H1 (cell line): ENCODE results near the gene CAB39L. TPM values are rescaled to one million over a fixed set of nuclear protein-coding genes. Genes with fewer than 3 reads are reported as not detected.

Source experiments
- CTCF ChIA-PET: fragments of 300-600 bp; sonication (Branson Sonifier 250); formaldehyde crosslinking; loops from one replicate; lab custom pipeline; 2021; ENCODE audit not compliant: partially characterized antibody; lab: Charles Lee
- POLR2A ChIA-PET: fragments of 300-600 bp; sonication (Branson Sonifier 250); formaldehyde crosslinking; loops from one replicate; lab custom pipeline; 2021; ENCODE audit warnings: inconsistent platforms; ENCODE audit not compliant: partially characterized antibody; lab: Charles Lee
- DNase-seq, 2 experiments: peaks; one replicate each; pipeline versions ENCODE4 v3.0.0 to v3.0.0-alpha.2; 2010 to 2022; ENCODE audit warnings: low spot score in 2 of 2, low read depth in 1 of 2, mixed read lengths in 1 of 2
- FAIRE-seq: peaks from 2 replicates; lab custom pipeline; 2011; peaks lifted over from hg19 to GRCh38; lab: Jason Lieb, UNC
- H2AFZ ChIP-seq: 2 replicates; pipeline ENCODE4 v1.8.1; 2012; ENCODE audit warnings: low read length, inconsistent platforms
- H2AK5ac ChIP-seq: 2 replicates; pipeline ENCODE4 v1.6.1; 2013; ENCODE audit warnings: low read depth, low read length
- H2BK120ac ChIP-seq: replicated peaks from 2 replicates; pipeline ENCODE3; 2013; ENCODE audit warnings: low read depth, low read length, inconsistent platforms
- H2BK12ac ChIP-seq: 2 replicates; pipeline ENCODE4 v1.6.1; 2013; ENCODE audit warnings: low read depth, low read length
- H2BK15ac ChIP-seq: 2 replicates; pipeline ENCODE4 v1.6.1; 2013; ENCODE audit warnings: low read length
- H2BK20ac ChIP-seq: 2 replicates; pipeline ENCODE4 v1.6.1; 2013; ENCODE audit warnings: low read length
- H2BK5ac ChIP-seq: 2 replicates; pipeline ENCODE4 v1.6.1; 2013; ENCODE audit warnings: low read depth, low read length
- H3K14ac ChIP-seq: 2 replicates; pipeline ENCODE4 v1.6.1; 2013; ENCODE audit warnings: inconsistent platforms; ENCODE audit not compliant: insufficient read length
- H3K18ac ChIP-seq: 2 replicates; pipeline ENCODE4 v1.6.1; 2013; ENCODE audit warnings: low read length; ENCODE audit errors: extremely low read depth
- H3K23ac ChIP-seq: 2 replicates; pipeline ENCODE4 v1.6.1; 2013; ENCODE audit warnings: inconsistent platforms; ENCODE audit not compliant: insufficient read length
- H3K23me2 ChIP-seq: 2 replicates; pipeline ENCODE4 v1.6.1; 2013; ENCODE audit warnings: low read depth, low read length
- H3K27ac ChIP-seq: 2 replicates; pipeline ENCODE4 v1.6.1; 2011; ENCODE audit warnings: low read depth, low read length, inconsistent platforms
- H3K27me3 ChIP-seq, 4 experiments: replicated peaks in 1 of 4; 1 replicate in 1 of 4; 2 replicates in 3 of 4; pipeline versions ENCODE4 v1.6.1 to v1.8.1; 2011 to 2013; ENCODE audit warnings: low read length in 3 of 4, mild to moderate bottlenecking in 3 of 4, inconsistent platforms in 2 of 4, mixed read lengths in 2 of 4, moderate library complexity in 1 of 4; ENCODE audit not compliant: control insufficient read depth in 3 of 4, insufficient read depth in 3 of 4; ENCODE audit errors: extremely low read depth in 1 of 4
- H3K36me3 ChIP-seq, 4 experiments: 2 replicates each; pipeline versions ENCODE4 v1.6.1 to v1.8.1; 2011 to 2013; ENCODE audit warnings: mild to moderate bottlenecking in 4 of 4, low read length in 3 of 4, moderate library complexity in 2 of 4, control low read depth in 1 of 4, inconsistent platforms in 1 of 4; ENCODE audit not compliant: insufficient read depth in 4 of 4, control insufficient read depth in 2 of 4
- H3K4ac ChIP-seq: replicated peaks from 2 replicates; pipeline ENCODE3; 2013; ENCODE audit warnings: low read length, low read depth, mixed read lengths, inconsistent platforms; ENCODE audit not compliant: insufficient read length
- H3K4me1 ChIP-seq, 4 experiments: replicated peaks in 1 of 4; 1 replicate in 1 of 4; 2 replicates in 3 of 4; pipeline versions ENCODE4 v1.6.1 to v1.8.1; 2011 to 2013; ENCODE audit warnings: low read length in 3 of 4, inconsistent platforms in 2 of 4, mixed read lengths in 1 of 4; ENCODE audit not compliant: insufficient read depth in 4 of 4, control insufficient read depth in 3 of 4
- H3K4me2 ChIP-seq, 2 experiments: 2 replicates each; pipeline versions ENCODE4 v1.6.1 to v1.8.1; 2011 to 2013; ENCODE audit warnings: low read depth in 2 of 2, low read length in 2 of 2, control low read depth in 1 of 2, inconsistent platforms in 1 of 2, mild to moderate bottlenecking in 1 of 2; ENCODE audit not compliant: insufficient read depth in 1 of 2
- H3K4me3 ChIP-seq, 4 experiments: fragments of 200-600, 300-600 bp in 1 of 4; sonication (generic), shearing (Covaris generic), sonication (Bioruptor Twin) in 1 of 4; 2 replicates each; pipeline versions ENCODE4 v1.5.1 to v1.8.1; 2011 to 2016; ENCODE audit warnings: low read length in 4 of 4, low read depth in 3 of 4, control low read depth in 2 of 4, inconsistent platforms in 2 of 4, mild to moderate bottlenecking in 2 of 4, mixed read lengths in 1 of 4, moderate library complexity in 1 of 4; ENCODE audit not compliant: insufficient read depth in 2 of 4; ENCODE audit errors: extremely low read depth in 1 of 4
- H3K56ac ChIP-seq: replicated peaks from 2 replicates; pipeline ENCODE3; 2013; ENCODE audit warnings: low read depth, mild to moderate bottlenecking, mixed read lengths, low read length, inconsistent platforms; ENCODE audit not compliant: insufficient read length
- H3K79me1 ChIP-seq: 2 replicates; pipeline ENCODE4 v1.6.1; 2013; ENCODE audit warnings: low read depth, low read length, control low read depth
- H3K79me2 ChIP-seq, 2 experiments: 2 replicates each; pipeline versions ENCODE4 v1.6.1 to v1.8.1; 2012 to 2013; ENCODE audit warnings: low read length in 2 of 2, mild to moderate bottlenecking in 2 of 2, inconsistent platforms in 1 of 2; ENCODE audit not compliant: insufficient read depth in 2 of 2, control insufficient read depth in 1 of 2
- H3K9ac ChIP-seq, 4 experiments: replicated peaks in 1 of 4; 1 replicate in 1 of 4; 2 replicates in 3 of 4; pipeline versions ENCODE4 v1.6.1 to v1.8.1; 2011 to 2013; ENCODE audit warnings: low read depth in 3 of 4, low read length in 3 of 4, control low read depth in 2 of 4, mild to moderate bottlenecking in 2 of 4, moderate library complexity in 2 of 4, inconsistent platforms in 1 of 4; ENCODE audit errors: extremely low read depth in 1 of 4
- H3K9me3 ChIP-seq, 2 experiments: 2 replicates each; pipeline versions ENCODE4 v1.6.1 to v1.8.1; 2012 to 2013; ENCODE audit warnings: mild to moderate bottlenecking in 2 of 2, moderate library complexity in 2 of 2, control low read depth in 1 of 2, inconsistent platforms in 1 of 2, low read depth in 1 of 2, low read length in 1 of 2, mixed read lengths in 1 of 2; ENCODE audit not compliant: insufficient read depth in 2 of 2
- H4K20me1 ChIP-seq, 2 experiments: replicated peaks in 1 of 2; 2 replicates each; pipeline versions ENCODE3 to v1.8.1; 2011 to 2013; ENCODE audit warnings: inconsistent platforms in 2 of 2, low read length in 2 of 2, mild to moderate bottlenecking in 1 of 2; ENCODE audit not compliant: insufficient read depth in 2 of 2, control insufficient read depth in 1 of 2
- H4K5ac ChIP-seq: 2 replicates; pipeline ENCODE4 v1.6.1; 2013; ENCODE audit warnings: low read length, low read depth, mixed read lengths, inconsistent platforms; ENCODE audit not compliant: insufficient read length
- H4K8ac ChIP-seq: 2 replicates; pipeline ENCODE4 v1.8.0; 2013; ENCODE audit warnings: mild to moderate bottlenecking, moderate library complexity, low read length, inconsistent platforms; ENCODE audit not compliant: insufficient read depth; ENCODE audit errors: extremely low read depth
- H4K91ac ChIP-seq: replicated peaks from 2 replicates; pipeline ENCODE3; 2013; ENCODE audit warnings: low read length, mixed read lengths, inconsistent platforms; ENCODE audit not compliant: insufficient read length
- SUZ12 ChIP-seq: fragments of 200-600 bp; sonication (generic); IDR thresholded peaks from 2 replicates; pipeline ENCODE4 v1.6.1; 2012; ENCODE audit warnings: mild to moderate bottlenecking, inconsistent platforms, low read length, moderate library complexity, mixed read lengths
- whole genome bisulfite sequencing, 2 experiments: shearing (Covaris generic) in 1 of 2; methylation state at CpG; one replicate each; pipeline versions ENCODE4 v1.1.6 to v1.1.7; 2013 to 2015; ENCODE audit warnings: low lambda C conversion rate in 2 of 2, mixed read lengths in 2 of 2, inconsistent platforms in 1 of 2, low coverage in 1 of 2, missing lambda C conversion rate in 1 of 2; ENCODE audit not compliant: insufficient replicate concordance in 2 of 2, insufficient coverage in 1 of 2, insufficient read length in 1 of 2; ENCODE audit errors: extremely low coverage in 1 of 2, missing lambda C conversion rate in 1 of 2; 5-methylcytosine and 5-hydroxymethylcytosine counted together
- polyA plus RNA-seq, 7 experiments: library from polyadenylated mRNA; depleted of rRNA in 3 of 7; stranded (reverse) in 5 of 7; unstranded in 2 of 7; fragments of >200 nt in 5 of 7; fragments of 200-250 nt in 2 of 7; gene quantifications; 1 replicate in 5 of 7; 2 replicates in 1 of 7; 4 replicates in 1 of 7; pipeline versions ENCODE4 v1.2.1 to v1.2.3, GENCODE V29; 2011 to 2013; ENCODE audit warnings: missing spikeins in 2 of 7, mixed read lengths in 2 of 7
- total RNA-seq: library from RNA; stranded (reverse); fragmentation: NEBNext Ultra II Directional; extraction: Animal tissue kit (Norgen Biotek cat#: 25700); gene quantifications from 2 replicates; pipeline ENCODE4 v1.2.1, GENCODE V29; 2021

CAB39L gene
- total and polyA plus RNA-seq, 2 of the 8 experiments (the other 6 are each of a cell fraction or from before 2014, with no cell fraction given) = 2.5 to 4.8 TPM

DNA sequence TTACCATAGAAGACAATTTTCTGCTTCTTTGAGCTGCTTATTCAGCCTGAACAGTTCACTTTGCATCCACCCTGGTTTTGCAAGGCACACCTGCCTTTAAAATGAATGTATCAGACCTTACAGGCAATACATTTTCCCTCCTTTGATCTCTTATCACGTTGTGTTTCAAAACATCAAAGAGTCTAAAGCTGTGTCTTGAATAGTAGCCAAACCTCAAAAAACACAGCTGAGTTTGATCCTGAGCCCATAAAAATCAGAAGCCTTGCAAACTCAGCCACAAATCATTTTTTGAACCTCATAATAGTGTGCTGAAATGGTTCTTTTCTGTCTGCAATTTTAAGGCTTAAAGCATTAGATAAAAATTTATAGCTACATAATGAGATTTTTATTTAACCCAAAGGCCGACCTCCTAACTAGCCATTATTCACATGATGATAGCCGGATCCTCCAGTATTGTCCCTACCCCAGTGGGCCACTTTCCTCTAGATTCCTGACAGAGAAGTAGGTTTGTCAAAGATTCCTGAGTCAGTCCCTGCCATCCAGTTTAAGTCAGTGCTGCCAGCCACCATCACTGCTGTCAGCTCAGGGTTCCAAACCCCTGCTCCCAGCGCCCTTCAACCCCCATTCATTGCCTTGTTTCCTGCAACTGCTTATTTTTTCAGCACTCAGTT, 71.8 kb downstream of the CAB39L start:
- H3K36me3 ChIP-seq = no peaks in the 10 kb centered on the region
- H2BK15ac ChIP-seq = no peak overlapping the region
- H3K9me3 ChIP-seq = no peaks in the 10 kb centered on the region
- H3K14ac ChIP-seq = no peak overlapping the region
- H2BK5ac ChIP-seq = no peak overlapping the region
- no peaks in the 10 kb centered on the region for H3K79me1 ChIP-seq
- H2BK12ac ChIP-seq = no peak overlapping the region
- no peak overlapping the region for H3K18ac ChIP-seq
- no peak overlapping the region for H3K56ac ChIP-seq
- H2BK20ac ChIP-seq = no peak overlapping the region
- H3K27me3 ChIP-seq = no peaks in the 10 kb centered on the region; a peak in 1 of 7 replicates
- FAIRE-seq = no peak
- ChIA-PET POLR2A (no interaction called here), CTCF (interaction anchor here (0.9 to 2.0 kb wide), 2 partner anchors 49 to 58 kb away, joined by 3 to 4 read pairs; no protein-coding TSS in a partner anchor)
- H3K23me2 ChIP-seq = no peaks in the 10 kb centered on the region
- no peaks in the 10 kb centered on the region for H3K79me2 ChIP-seq
- no peak overlapping the region for H4K8ac ChIP-seq
- no peak overlapping the region for H3K27ac ChIP-seq
- no peak overlapping the region for H2AK5ac ChIP-seq
- H3K9ac ChIP-seq = no peak overlapping the region
- no peaks in the 10 kb centered on the region for H4K20me1 ChIP-seq
- no peak overlapping the region for H3K4ac ChIP-seq
- H3K23ac ChIP-seq = no peak overlapping the region
- DNase-seq = no peak
- no peak overlapping the region for H4K5ac ChIP-seq
- H2BK120ac ChIP-seq = no peak overlapping the region
- H3K4me2 ChIP-seq = no peak overlapping the region
- H4K91ac ChIP-seq = no peak overlapping the region
- no peaks in the 10 kb centered on the region; a peak in 1 of 7 replicates for H3K4me1 ChIP-seq
- H3K4me3 ChIP-seq = no peak overlapping the region
- no peak overlapping the region for H2AFZ ChIP-seq
- WGBS, 2 experiments = 92% methylated on average over 4 of the region's 4 CpGs; no CpG with 5 or more reads in 1 of the 2 experiments
- no peak for TF ChIP-seq SUZ12
